H1 (cell line): ENCODE data around the gene RNF212. TPM values are rescaled to one million over a fixed set of nuclear protein-coding genes. Genes with fewer than 3 reads are reported as not detected.

Experiments
- CTCF ChIA-PET: fragments of 300-600 bp; sonication (Branson Sonifier 250); formaldehyde crosslinking; loops from one replicate; lab custom pipeline; 2021; ENCODE audit not compliant: partially characterized antibody; lab: Charles Lee
- POLR2A ChIA-PET: fragments of 300-600 bp; sonication (Branson Sonifier 250); formaldehyde crosslinking; loops from one replicate; lab custom pipeline; 2021; ENCODE audit warnings: inconsistent platforms; ENCODE audit not compliant: partially characterized antibody; lab: Charles Lee
- DNase-seq, 2 experiments: peaks; one replicate each; pipeline versions ENCODE4 v3.0.0 to v3.0.0-alpha.2; 2010 to 2022; ENCODE audit warnings: low spot score in 2 of 2, low read depth in 1 of 2, mixed read lengths in 1 of 2
- FAIRE-seq: peaks from 2 replicates; lab custom pipeline; 2011; peaks lifted over from hg19 to GRCh38; lab: Jason Lieb, UNC
- H2AFZ ChIP-seq: 2 replicates; pipeline ENCODE4 v1.8.1; 2012; ENCODE audit warnings: low read length, inconsistent platforms
- H2AK5ac ChIP-seq: 2 replicates; pipeline ENCODE4 v1.6.1; 2013; ENCODE audit warnings: low read depth, low read length
- H2BK120ac ChIP-seq: replicated peaks from 2 replicates; pipeline ENCODE3; 2013; ENCODE audit warnings: low read depth, low read length, inconsistent platforms
- H2BK12ac ChIP-seq: 2 replicates; pipeline ENCODE4 v1.6.1; 2013; ENCODE audit warnings: low read depth, low read length
- H2BK15ac ChIP-seq: 2 replicates; pipeline ENCODE4 v1.6.1; 2013; ENCODE audit warnings: low read length
- H2BK20ac ChIP-seq: 2 replicates; pipeline ENCODE4 v1.6.1; 2013; ENCODE audit warnings: low read length
- H2BK5ac ChIP-seq: 2 replicates; pipeline ENCODE4 v1.6.1; 2013; ENCODE audit warnings: low read depth, low read length
- H3K14ac ChIP-seq: 2 replicates; pipeline ENCODE4 v1.6.1; 2013; ENCODE audit warnings: inconsistent platforms; ENCODE audit not compliant: insufficient read length
- H3K18ac ChIP-seq: 2 replicates; pipeline ENCODE4 v1.6.1; 2013; ENCODE audit warnings: low read length; ENCODE audit errors: extremely low read depth
- H3K23ac ChIP-seq: 2 replicates; pipeline ENCODE4 v1.6.1; 2013; ENCODE audit warnings: inconsistent platforms; ENCODE audit not compliant: insufficient read length
- H3K23me2 ChIP-seq: 2 replicates; pipeline ENCODE4 v1.6.1; 2013; ENCODE audit warnings: low read depth, low read length
- H3K27ac ChIP-seq: 2 replicates; pipeline ENCODE4 v1.6.1; 2011; ENCODE audit warnings: low read depth, low read length, inconsistent platforms
- H3K27me3 ChIP-seq, 4 experiments: replicated peaks in 1 of 4; 1 replicate in 1 of 4; 2 replicates in 3 of 4; pipeline versions ENCODE4 v1.6.1 to v1.8.1; 2011 to 2013; ENCODE audit warnings: low read length in 3 of 4, mild to moderate bottlenecking in 3 of 4, inconsistent platforms in 2 of 4, mixed read lengths in 2 of 4, moderate library complexity in 1 of 4; ENCODE audit not compliant: control insufficient read depth in 3 of 4, insufficient read depth in 3 of 4; ENCODE audit errors: extremely low read depth in 1 of 4
- H3K36me3 ChIP-seq, 4 experiments: 2 replicates each; pipeline versions ENCODE4 v1.6.1 to v1.8.1; 2011 to 2013; ENCODE audit warnings: mild to moderate bottlenecking in 4 of 4, low read length in 3 of 4, moderate library complexity in 2 of 4, control low read depth in 1 of 4, inconsistent platforms in 1 of 4; ENCODE audit not compliant: insufficient read depth in 4 of 4, control insufficient read depth in 2 of 4
- H3K4ac ChIP-seq: replicated peaks from 2 replicates; pipeline ENCODE3; 2013; ENCODE audit warnings: low read length, low read depth, mixed read lengths, inconsistent platforms; ENCODE audit not compliant: insufficient read length
- H3K4me1 ChIP-seq, 4 experiments: replicated peaks in 1 of 4; 1 replicate in 1 of 4; 2 replicates in 3 of 4; pipeline versions ENCODE4 v1.6.1 to v1.8.1; 2011 to 2013; ENCODE audit warnings: low read length in 3 of 4, inconsistent platforms in 2 of 4, mixed read lengths in 1 of 4; ENCODE audit not compliant: insufficient read depth in 4 of 4, control insufficient read depth in 3 of 4
- H3K4me2 ChIP-seq, 2 experiments: 2 replicates each; pipeline versions ENCODE4 v1.6.1 to v1.8.1; 2011 to 2013; ENCODE audit warnings: low read depth in 2 of 2, low read length in 2 of 2, control low read depth in 1 of 2, inconsistent platforms in 1 of 2, mild to moderate bottlenecking in 1 of 2; ENCODE audit not compliant: insufficient read depth in 1 of 2
- H3K4me3 ChIP-seq, 4 experiments: fragments of 200-600, 300-600 bp in 1 of 4; sonication (generic), shearing (Covaris generic), sonication (Bioruptor Twin) in 1 of 4; 2 replicates each; pipeline versions ENCODE4 v1.5.1 to v1.8.1; 2011 to 2016; ENCODE audit warnings: low read length in 4 of 4, low read depth in 3 of 4, control low read depth in 2 of 4, inconsistent platforms in 2 of 4, mild to moderate bottlenecking in 2 of 4, mixed read lengths in 1 of 4, moderate library complexity in 1 of 4; ENCODE audit not compliant: insufficient read depth in 2 of 4; ENCODE audit errors: extremely low read depth in 1 of 4
- H3K56ac ChIP-seq: replicated peaks from 2 replicates; pipeline ENCODE3; 2013; ENCODE audit warnings: low read depth, mild to moderate bottlenecking, mixed read lengths, low read length, inconsistent platforms; ENCODE audit not compliant: insufficient read length
- H3K79me1 ChIP-seq: 2 replicates; pipeline ENCODE4 v1.6.1; 2013; ENCODE audit warnings: low read depth, low read length, control low read depth
- H3K79me2 ChIP-seq, 2 experiments: 2 replicates each; pipeline versions ENCODE4 v1.6.1 to v1.8.1; 2012 to 2013; ENCODE audit warnings: low read length in 2 of 2, mild to moderate bottlenecking in 2 of 2, inconsistent platforms in 1 of 2; ENCODE audit not compliant: insufficient read depth in 2 of 2, control insufficient read depth in 1 of 2
- H3K9ac ChIP-seq, 4 experiments: replicated peaks in 1 of 4; 1 replicate in 1 of 4; 2 replicates in 3 of 4; pipeline versions ENCODE4 v1.6.1 to v1.8.1; 2011 to 2013; ENCODE audit warnings: low read depth in 3 of 4, low read length in 3 of 4, control low read depth in 2 of 4, mild to moderate bottlenecking in 2 of 4, moderate library complexity in 2 of 4, inconsistent platforms in 1 of 4; ENCODE audit errors: extremely low read depth in 1 of 4
- H3K9me3 ChIP-seq, 2 experiments: 2 replicates each; pipeline versions ENCODE4 v1.6.1 to v1.8.1; 2012 to 2013; ENCODE audit warnings: mild to moderate bottlenecking in 2 of 2, moderate library complexity in 2 of 2, control low read depth in 1 of 2, inconsistent platforms in 1 of 2, low read depth in 1 of 2, low read length in 1 of 2, mixed read lengths in 1 of 2; ENCODE audit not compliant: insufficient read depth in 2 of 2
- H4K20me1 ChIP-seq, 2 experiments: replicated peaks in 1 of 2; 2 replicates each; pipeline versions ENCODE3 to v1.8.1; 2011 to 2013; ENCODE audit warnings: inconsistent platforms in 2 of 2, low read length in 2 of 2, mild to moderate bottlenecking in 1 of 2; ENCODE audit not compliant: insufficient read depth in 2 of 2, control insufficient read depth in 1 of 2
- H4K5ac ChIP-seq: 2 replicates; pipeline ENCODE4 v1.6.1; 2013; ENCODE audit warnings: low read length, low read depth, mixed read lengths, inconsistent platforms; ENCODE audit not compliant: insufficient read length
- H4K8ac ChIP-seq: 2 replicates; pipeline ENCODE4 v1.8.0; 2013; ENCODE audit warnings: mild to moderate bottlenecking, moderate library complexity, low read length, inconsistent platforms; ENCODE audit not compliant: insufficient read depth; ENCODE audit errors: extremely low read depth
- H4K91ac ChIP-seq: replicated peaks from 2 replicates; pipeline ENCODE3; 2013; ENCODE audit warnings: low read length, mixed read lengths, inconsistent platforms; ENCODE audit not compliant: insufficient read length
- BCL11A ChIP-seq, 2 experiments: IDR thresholded peaks; one replicate each; pipeline ENCODE4 v1.6.1; 2011; ENCODE audit warnings: low read depth in 2 of 2, low read length in 2 of 2, mild to moderate bottlenecking in 2 of 2
- WGBS, 2 experiments: shearing (Covaris generic) in 1 of 2; methylation state at CpG; one replicate each; pipeline versions ENCODE4 v1.1.6 to v1.1.7; 2013 to 2015; ENCODE audit warnings: low lambda C conversion rate in 2 of 2, mixed read lengths in 2 of 2, inconsistent platforms in 1 of 2, low coverage in 1 of 2, missing lambda C conversion rate in 1 of 2; ENCODE audit not compliant: insufficient replicate concordance in 2 of 2, insufficient coverage in 1 of 2, insufficient read length in 1 of 2; ENCODE audit errors: extremely low coverage in 1 of 2, missing lambda C conversion rate in 1 of 2; 5-methylcytosine and 5-hydroxymethylcytosine counted together
- polyA plus RNA-seq, 7 experiments: library from polyadenylated mRNA; depleted of rRNA in 3 of 7; stranded (reverse) in 5 of 7; unstranded in 2 of 7; fragments of >200 nt in 5 of 7; fragments of 200-250 nt in 2 of 7; gene quantifications; 1 replicate in 5 of 7; 2 replicates in 1 of 7; 4 replicates in 1 of 7; pipeline versions ENCODE4 v1.2.1 to v1.2.3, GENCODE V29; 2011 to 2013; ENCODE audit warnings: missing spikeins in 2 of 7, mixed read lengths in 2 of 7
- total RNA-seq: library from RNA; stranded (reverse); fragmentation: NEBNext Ultra II Directional; extraction: Animal tissue kit (Norgen Biotek cat#: 25700); gene quantifications from 2 replicates; pipeline ENCODE4 v1.2.1, GENCODE V29; 2021
- TF ChIP-seq, protein P1 (sequence below): IDR thresholded peaks from 2 replicates; pipeline ENCODE4 v1.6.1; 2011; ENCODE audit warnings: low read depth, mild to moderate bottlenecking, low read length; ENCODE audit not compliant: insufficient read depth

Gene RNF212
- total and polyA plus RNA-seq, 2 of the 8 experiments (the other 6 are each of a cell fraction or from before 2014, with no cell fraction given), result 3.4 to 5.4 TPM

DNA sequence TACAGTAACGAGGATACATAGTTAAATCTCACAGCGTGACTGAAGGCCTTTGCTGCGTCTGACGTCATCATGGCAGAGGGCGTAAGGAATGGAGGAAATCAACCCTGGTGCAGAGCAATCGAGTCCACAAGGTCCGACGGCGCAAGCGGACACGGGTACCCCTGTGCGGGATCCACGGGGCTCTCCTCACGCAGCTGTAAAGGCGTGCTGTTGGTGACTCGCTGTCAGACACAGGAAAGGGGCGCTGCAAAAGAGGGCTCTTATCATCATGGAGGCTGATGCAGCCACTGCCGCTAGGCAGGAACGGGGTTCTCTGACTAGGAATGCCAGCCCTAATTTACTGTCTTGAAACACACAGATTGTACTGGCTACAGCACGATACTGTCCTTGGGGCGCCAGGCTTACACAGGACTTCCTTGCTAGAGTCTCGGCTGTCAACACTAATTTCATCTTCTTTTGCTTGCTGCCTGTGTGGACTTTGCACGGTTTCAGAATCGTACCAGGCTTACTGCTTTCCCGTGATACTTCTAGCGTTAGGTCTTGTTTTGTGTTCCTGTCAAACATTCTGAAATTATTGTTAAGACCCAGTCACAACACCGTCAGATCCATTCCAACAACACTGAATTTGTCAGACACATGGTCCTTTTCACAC is 13.6 kb downstream of the RNF212 start:
- no peak overlapping the region for H3K14ac ChIP-seq
- no peak overlapping the region for H3K18ac ChIP-seq
- H3K23ac ChIP-seq, result no peak overlapping the region
- H3K4ac ChIP-seq, result no peak overlapping the region
- H2AFZ ChIP-seq, result no peak overlapping the region
- no peak overlapping the region for H2AK5ac ChIP-seq
- H3K4me2 ChIP-seq, result no peak overlapping the region
- no peaks in the 10 kb centered on the region for H3K36me3 ChIP-seq
- H3K27ac ChIP-seq, result no peak overlapping the region
- H3K79me1 ChIP-seq, result no peaks in the 10 kb centered on the region
- TF ChIP-seq BCL11A (IDR thresholded peaks at IDR 0.05; ENCODE audit: low read depth in 2 of 2, low read length in 2 of 2), result no peak
- TF ChIP-seq, protein P1, sequence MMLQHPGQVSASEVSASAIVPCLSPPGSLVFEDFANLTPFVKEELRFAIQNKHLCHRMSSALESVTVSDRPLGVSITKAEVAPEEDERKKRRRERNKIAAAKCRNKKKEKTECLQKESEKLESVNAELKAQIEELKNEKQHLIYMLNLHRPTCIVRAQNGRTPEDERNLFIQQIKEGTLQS, result no peak
- H2BK120ac ChIP-seq, result no peak overlapping the region
- no peaks in the 10 kb centered on the region; a peak in 1 of 7 replicates for H3K27me3 ChIP-seq
- no peaks in the 10 kb centered on the region for H3K9me3 ChIP-seq
- H2BK12ac ChIP-seq, result no peak overlapping the region
- POLR2A ChIA-PET, result no interaction called here
- no peak overlapping the region for H2BK5ac ChIP-seq
- H4K8ac ChIP-seq, result no peak overlapping the region
- H4K5ac ChIP-seq, result no peak overlapping the region
- no peaks in the 10 kb centered on the region for H3K79me2 ChIP-seq
- DNase-seq (peak in 1 of 2 experiments; percentile 33), FAIRE-seq (no peak)
- 87% methylated on average over 27 of the region's 27 CpGs; no CpG with 5 or more reads in 1 of the 2 experiments for WGBS, 2 experiments
- no peak overlapping the region for H3K9ac ChIP-seq
- no peak overlapping the region for H2BK20ac ChIP-seq
- H3K4me1 ChIP-seq, result peaks cover 0 to 5% (median 0%) of the 10 kb centered on the region in 4 experiments; a peak in 2 of 7 replicates
- H2BK15ac ChIP-seq, result no peak overlapping the region
- H4K20me1 ChIP-seq, result no peaks in the 10 kb centered on the region
- no peak overlapping the region for H3K56ac ChIP-seq
- H3K4me3 ChIP-seq, result no peak overlapping the region
- CTCF ChIA-PET, result interaction anchor here (1.1 to 1.4 kb wide), 2 partner anchors 8 to 25 kb away, joined by 3 to 4 read pairs; no protein-coding TSS in a partner anchor
- H3K23me2 ChIP-seq, result no peaks in the 10 kb centered on the region
- H4K91ac ChIP-seq, result no peak overlapping the region
